Activated CD8-positive, alpha-beta memory T cell treated with anti-CD3 and anti-CD28 coated beads, Interleukin-2, amount 50 U/mL, for 48 hours (primary cell): ENCODE results near the gene HOXA1.
A peak's percentile ranks its signal among the peaks of the same experiment; 100 is the strongest.

Experiments
- DNase-seq: peaks from one replicate; pipeline ENCODE4 v3.0.0-alpha.2; 2020

The HOXA1 gene

DNA sequence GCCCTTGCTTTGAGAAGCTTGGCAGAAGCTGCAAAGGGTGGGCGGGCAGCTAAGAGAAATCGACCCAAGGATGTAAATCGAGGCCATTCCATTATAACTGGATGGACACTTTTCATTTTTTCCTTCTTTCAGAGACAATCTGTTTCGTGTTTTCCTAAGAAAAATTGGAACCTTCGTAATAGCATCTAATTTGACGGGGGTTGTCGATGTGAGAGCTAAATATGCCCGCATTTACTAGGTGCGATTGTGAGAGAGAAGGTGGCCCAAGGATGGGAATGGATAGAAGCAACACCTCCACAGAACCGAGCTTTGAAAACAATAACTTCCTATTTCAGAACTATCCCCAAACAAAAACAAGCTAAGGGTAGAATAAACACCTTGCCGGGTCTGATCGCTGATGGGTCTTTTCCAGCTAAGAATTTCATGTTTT is 35.6 kb upstream of the HOXA1 start:
- no peak for DNase-seq

DNA sequence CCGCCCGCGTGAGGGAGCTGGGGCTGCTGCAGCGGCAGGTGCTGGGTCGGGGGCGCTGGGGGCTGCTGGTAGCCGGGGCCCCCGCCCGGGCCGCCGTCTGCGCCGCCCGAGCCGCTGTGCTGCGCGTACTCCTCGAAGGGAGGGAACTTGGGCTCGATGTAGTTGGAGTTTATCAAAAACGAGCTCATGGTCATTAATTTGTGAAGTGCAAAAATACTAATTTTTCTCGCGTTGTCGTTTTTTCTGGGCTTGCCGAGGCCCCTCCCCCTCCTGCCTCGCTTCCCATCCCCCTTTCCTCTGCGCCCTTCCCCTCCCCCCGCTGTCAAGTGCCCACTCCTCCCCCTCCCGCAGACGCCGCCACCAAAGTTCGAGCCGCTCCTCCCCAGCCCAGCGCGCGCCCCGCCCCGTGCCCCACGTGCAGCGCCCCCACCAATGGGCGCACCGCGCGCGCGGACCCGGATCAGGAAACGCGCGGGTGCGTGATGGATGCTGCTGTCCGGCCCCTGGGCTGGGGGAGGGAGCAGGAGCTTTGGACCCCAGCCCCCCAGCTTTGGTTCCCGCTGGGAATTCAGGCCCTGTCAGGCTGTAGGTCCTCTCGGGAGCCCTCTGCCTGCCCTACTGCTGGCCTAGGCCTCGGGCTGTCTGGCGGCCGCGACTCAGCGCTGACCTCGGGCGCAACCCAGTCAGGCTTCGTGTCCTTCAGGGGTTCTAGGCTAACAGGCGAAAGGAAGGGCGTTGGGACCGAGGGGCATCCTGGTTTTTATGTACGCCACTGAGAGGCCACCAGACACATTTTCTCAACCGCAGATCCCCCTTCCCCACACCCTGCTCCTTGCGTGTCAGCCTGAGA is 35.0 kb upstream of the HOXA1 start, which contains the start of gene HOXA4:
HOXA4 (minus strand) TSS at position 218 of the 850 bp plus-strand sequence; CDS start at position 194, 24 bp downstream.
- peak; percentile 76 for DNase-seq

GRCh38 chr7:27129729-27130539 is 34.1 kb upstream of the HOXA1 start:
- no peak for DNase-seq

- no peak for DNase-seq
Measured at GRCh38 chr7:27128776-27129728, 33.3 kb upstream of the HOXA1 start.

DNA sequence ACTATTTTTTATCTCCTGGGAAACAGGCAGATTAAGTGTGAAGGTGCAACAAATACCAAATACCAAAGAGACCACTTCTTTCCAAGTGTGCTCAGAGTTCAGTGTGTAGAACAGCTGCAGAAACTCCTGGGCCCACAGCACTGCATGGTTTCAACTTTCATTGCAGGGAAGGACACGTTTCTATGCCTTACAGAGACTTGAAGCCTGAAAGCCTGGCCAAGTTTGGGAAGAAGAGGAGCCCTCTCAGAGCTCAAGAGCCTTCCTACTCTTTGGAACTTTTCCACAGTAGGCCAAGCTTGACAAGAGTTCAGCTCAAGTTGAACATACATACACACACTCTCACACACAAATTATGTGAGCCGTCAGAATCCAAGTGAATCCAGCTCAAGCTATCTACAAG is 32.2 kb upstream of the HOXA1 start:
- DNase-seq: no peak

DNA sequence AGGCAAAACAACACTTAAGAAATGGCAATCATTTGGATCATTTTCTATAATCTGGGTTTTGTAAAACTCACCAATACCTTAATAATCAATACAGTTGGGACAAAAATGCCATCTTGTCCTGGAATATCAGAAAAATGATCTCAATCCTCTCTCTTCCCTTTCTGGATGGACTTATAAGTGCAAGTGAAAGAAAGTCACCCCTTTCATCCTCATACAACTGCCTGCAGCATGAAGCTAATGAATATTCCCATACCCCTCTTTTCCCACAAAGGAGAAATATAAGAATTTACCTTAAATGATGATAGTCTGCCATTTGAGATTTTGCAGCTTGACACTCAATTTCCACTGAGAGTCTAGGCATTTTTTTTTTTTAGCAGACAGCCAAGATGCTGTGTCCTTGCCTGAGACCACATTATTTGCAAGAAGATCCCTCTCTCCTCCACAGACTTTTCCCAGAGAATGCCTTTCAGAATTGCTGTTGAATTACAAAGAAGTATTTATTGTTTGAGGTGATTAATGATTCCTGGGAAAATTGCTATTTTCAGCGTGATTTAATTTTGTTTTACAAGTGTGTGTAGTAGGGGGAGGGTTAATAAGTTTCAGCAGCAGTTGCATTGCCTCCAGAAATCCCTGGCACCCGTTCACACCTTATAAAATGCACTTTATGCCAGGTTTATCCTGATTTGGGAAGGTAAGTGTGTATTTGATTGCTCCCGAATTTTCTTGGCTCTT is 31.0 kb upstream of the HOXA1 start:
- DNase-seq: no peak

DNA sequence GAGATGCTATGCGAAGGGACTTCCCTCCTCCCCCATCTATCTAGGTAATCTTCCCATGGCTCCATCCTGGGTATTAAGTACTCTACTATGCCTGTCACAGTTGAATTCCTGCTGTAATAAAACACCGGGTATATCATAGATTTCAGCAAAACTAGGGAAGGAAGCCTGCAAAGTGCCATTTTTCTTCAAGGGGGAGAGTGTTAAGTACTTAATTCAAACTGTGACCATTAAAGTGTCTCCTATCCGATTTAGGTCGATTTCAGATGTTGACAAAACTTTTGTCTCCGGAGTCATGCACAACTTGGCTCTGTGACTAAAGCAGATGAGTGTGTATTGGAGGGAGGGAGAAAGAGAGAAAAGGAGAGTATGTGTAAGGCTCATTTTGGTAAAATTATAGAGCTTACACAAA is 30.2 kb upstream of the HOXA1 start:
- DNase-seq: no peak

GRCh38 chr7:27124902-27125689 is 29.3 kb upstream of the HOXA1 start:
- no peak for DNase-seq

GRCh38 chr7:27124096-27124901 is 28.5 kb upstream of the HOXA1 start:
- no peak for DNase-seq

DNA sequence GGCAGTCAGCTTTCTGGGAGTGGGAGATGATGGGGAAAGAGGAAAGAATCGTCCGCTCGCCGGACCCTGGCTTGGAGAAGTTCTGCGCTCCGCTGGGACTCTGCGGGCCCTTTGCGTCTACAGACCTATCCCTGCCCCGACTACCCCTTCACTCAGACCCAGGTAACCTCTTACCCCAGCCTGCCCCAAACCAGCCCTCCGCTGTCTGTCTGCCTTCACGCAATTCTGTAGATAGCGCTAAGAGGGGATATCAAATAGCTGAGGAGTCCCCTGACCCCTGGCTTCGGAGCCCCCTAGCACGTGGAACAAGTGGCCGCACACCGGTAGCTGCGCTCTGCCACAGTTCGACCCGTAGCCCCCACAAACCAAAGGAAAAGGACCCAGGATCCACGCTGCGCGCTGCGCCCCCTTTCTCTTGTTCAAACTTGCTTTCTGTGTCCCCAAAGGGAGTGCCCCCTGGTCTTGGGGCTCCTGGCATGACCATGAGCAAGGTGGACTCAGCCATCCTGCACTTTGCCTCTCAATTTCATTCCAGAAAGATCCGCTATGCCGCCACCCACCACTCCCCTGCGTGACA is 27.8 kb upstream of the HOXA1 start:
- no peak for DNase-seq

- DNase-seq: no peak
Measured at GRCh38 chr7:27123007-27123476, 27.2 kb upstream of the HOXA1 start.

GRCh38 chr7:27122077-27122910 is 26.5 kb upstream of the HOXA1 start:
- DNase-seq: no peak

DNA sequence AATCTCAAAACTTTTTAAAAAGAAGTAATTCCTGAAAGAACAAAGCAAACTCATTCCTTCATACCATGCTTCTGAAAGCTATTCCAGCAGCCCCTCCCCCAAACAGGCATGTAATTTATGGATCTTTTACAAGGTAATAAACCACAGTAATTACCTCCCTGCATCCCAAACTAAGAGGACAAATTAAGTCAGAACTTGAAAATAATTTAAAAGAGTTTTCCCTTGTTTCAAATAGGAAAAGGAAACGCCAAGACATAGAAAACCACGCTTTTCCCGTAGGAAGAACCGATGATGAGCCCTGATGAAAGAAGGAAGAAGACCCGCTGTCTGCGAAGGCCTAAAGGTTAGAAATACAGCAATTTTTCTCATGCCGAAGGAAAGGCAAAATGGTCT is 25.9 kb upstream of the HOXA1 start:
- no peak for DNase-seq

DNA sequence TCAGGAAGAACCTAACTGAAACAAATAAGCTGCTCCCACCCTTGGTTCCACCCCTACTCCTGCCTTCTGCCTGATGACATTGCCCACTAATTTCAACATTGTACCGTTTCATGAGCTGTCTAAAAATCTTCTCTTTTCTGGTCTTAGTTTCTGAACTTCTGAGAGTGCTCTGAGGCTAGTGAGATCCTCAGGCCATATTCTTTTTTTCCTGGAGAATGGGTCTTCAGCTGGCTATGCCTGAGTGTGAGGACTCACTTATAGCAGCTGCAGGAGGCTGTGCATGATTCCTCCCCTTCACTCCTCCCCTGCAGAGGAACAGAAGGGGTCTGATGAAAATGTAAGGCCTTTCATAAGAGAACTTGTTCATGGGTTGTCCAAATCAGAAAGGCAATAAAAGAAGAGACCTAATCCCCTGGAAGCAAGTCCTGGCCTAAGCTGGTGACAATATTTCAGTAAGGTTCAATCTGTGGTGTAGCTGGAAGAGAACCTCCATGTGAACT is 23.7 kb upstream of the HOXA1 start:
- DNase-seq: no peak

- DNase-seq: no peak
Measured at GRCh38 chr7:27118580-27118979, 22.8 kb upstream of the HOXA1 start.

DNA sequence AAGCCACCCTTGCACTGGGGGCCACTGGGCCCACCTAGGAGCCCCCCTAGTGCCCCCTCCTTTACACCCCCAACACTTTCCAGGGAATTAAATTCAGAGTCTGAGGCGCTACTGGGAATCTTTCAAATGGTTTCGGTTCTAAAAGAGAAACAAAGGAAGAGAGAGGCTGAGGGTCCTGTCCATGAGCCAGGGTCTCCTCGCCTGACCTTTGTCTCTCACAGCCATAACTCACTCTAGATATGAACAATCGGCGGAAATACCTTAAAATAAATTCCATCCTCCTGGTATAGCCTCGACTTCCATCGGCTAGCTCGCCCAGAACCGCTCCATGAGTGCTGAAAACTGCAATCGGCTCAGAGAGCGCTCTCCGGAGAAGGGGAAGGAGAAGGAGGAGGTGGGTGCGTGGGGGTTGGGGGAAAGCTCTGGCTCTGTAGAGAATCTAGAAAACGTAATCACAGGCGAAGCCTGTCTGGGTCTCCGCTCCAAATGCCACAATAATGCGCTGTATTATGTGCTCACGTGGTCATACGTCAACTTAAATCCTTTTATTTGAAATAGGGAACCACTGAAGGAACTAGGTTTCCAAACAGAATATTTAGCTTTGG is 22.2 kb upstream of the HOXA1 start:
- no peak for DNase-seq

- DNase-seq: peak; percentile 36
Measured at GRCh38 chr7:27116962-27117886, 21.4 kb upstream of the HOXA1 start.
